Vein endothelial cell (primary cell): ENCODE data around the gene ROBO3. TPM values are rescaled to one million over a fixed set of nuclear protein-coding genes. Genes with fewer than 3 reads are reported as not detected.

ENCODE experiments used
- total RNA-seq: library from RNA; depleted of rRNA; stranded (reverse); fragments of >200 nt; gene quantifications from 2 replicates; pipeline ENCODE4 v1.2.3, GENCODE V29; 2012

The ROBO3 gene
- total RNA-seq = 20.5 and 50.6 TPM in 2 replicates

GRCh38 chr11:124865181-124865901, at the start of gene ROBO3:
TSS of gene ROBO3 (plus strand) at chr11:124865432. CDS start at chr11:124865578, 146 bp downstream.

GRCh38 chr11:124897674-124898262, 32.5 kb downstream of the ROBO3 start, which contains the start of gene ROBO4:
TSS of gene ROBO4 (minus strand) at chr11:124897865. CDS start at chr11:124897795, 70 bp downstream.

GRCh38 chr11:124918950-124919349, 53.7 kb downstream of the ROBO3 start, which contains the start of gene HEPN1:
TSS of gene HEPN1 (plus strand) at chr11:124919250.

Other genes starting within 250 kb of the ROBO3 start
- gene TBRG1, start 242.6 kb upstream of the ROBO3 start, total RNA-seq = 17.6 and 18.3 TPM in 2 replicates
- gene SIAE, start 191.7 kb upstream of the ROBO3 start, total RNA-seq = 12.9 and 14.7 TPM in 2 replicates
- gene SPA17, start 191.5 kb upstream of the ROBO3 start, total RNA-seq = 7.5 and 8.6 TPM in 2 replicates
- gene NRGN, start 125.5 kb upstream of the ROBO3 start, total RNA-seq = 2.6 and 4.8 TPM in 2 replicates
- 0.33 and 0.86 TPM in 2 replicates for gene VSIG2, start 113.2 kb upstream of the ROBO3 start, total RNA-seq
- 114 and 190 TPM in 2 replicates for gene ESAM, start 103.1 kb upstream of the ROBO3 start, total RNA-seq
- gene MSANTD2, start 65.0 kb upstream of the ROBO3 start, total RNA-seq = 15.4 and 15.8 TPM in 2 replicates
- gene ROBO4, start 32.4 kb downstream of the ROBO3 start, total RNA-seq = 505 and 745 TPM in 2 replicates
- 0.19 and 0.33 TPM in 2 replicates for gene HEPN1, start 53.8 kb downstream of the ROBO3 start, total RNA-seq
- 0.19 TPM in 1 of 2 replicates, not detected in the other for gene HEPACAM, start 70.6 kb downstream of the ROBO3 start, total RNA-seq
- 1.6 and 4.2 TPM in 2 replicates for gene CCDC15, start 88.8 kb downstream of the ROBO3 start, total RNA-seq
- 0.98 and 2.7 TPM in 2 replicates for gene SLC37A2, start 197.9 kb downstream of the ROBO3 start, total RNA-seq
- 14.4 and 23.1 TPM in 2 replicates for gene TMEM218, start 246.2 kb downstream of the ROBO3 start, total RNA-seq